Measurements from ENCODE around the gene ACOX1. TPM values are rescaled to one million over a fixed set of nuclear protein-coding genes. Genes with fewer than 3 reads are reported as not detected.

Gene ACOX1
- polyA plus RNA-seq, 1 donor (not counting 4 experiments of a cell fraction or from before 2014, with no cell fraction given), result 31.8 TPM

- no peak overlapping the region for H3K4me3 ChIP-seq (ENCODE audit: control insufficient read depth in 2 of 3, extremely low read depth in 1 of 3, insufficient read depth in 2 of 3, low read depth in 1 of 3, low read length in 3 of 3)
- H3K4me2 ChIP-seq (ENCODE audit: control insufficient read depth, extremely low read depth, insufficient read depth, low read depth, low read length), result no peak overlapping the region
- H3K9me1 ChIP-seq (ENCODE audit: control insufficient read depth, extremely low read depth, insufficient read depth, low read length), result no peaks in the 10 kb centered on the region
- peaks cover 0 to 1% of the 10 kb centered on the region in 2 experiments for H3K36me3 ChIP-seq (ENCODE audit: control insufficient read depth in 2 of 2, extremely low read depth in 1 of 2, insufficient read depth in 2 of 2, low read length in 2 of 2)
- H4K20me1 ChIP-seq (ENCODE audit: control insufficient read depth, extremely low read depth, insufficient read depth, low read length), result no peaks in the 10 kb centered on the region
- no peaks in the 10 kb centered on the region for H3K9me3 ChIP-seq (ENCODE audit: control insufficient read depth, low read depth, low read length)
- H3K27me3 ChIP-seq (ENCODE audit: control insufficient read depth, extremely low read depth, insufficient read depth, low read length), result no peaks in the 10 kb centered on the region
- H3K79me2 ChIP-seq (ENCODE audit: control insufficient read depth, insufficient read depth, low read length), result no peaks in the 10 kb centered on the region
- dilution Hi-C loops (cut with MboI; ENCODE audit: extremely low pct_ligation_motif_present, low sequenced_read_pairs), result no loop called here
- H3K9ac ChIP-seq (ENCODE audit: control insufficient read depth, extremely low read depth, insufficient read depth, low read length), result no peak overlapping the region
- FAIRE-seq (no peak), DNase-seq (ENCODE audit: low read depth, low spot score) (no peak)
- peaks cover 15% of the 10 kb centered on the region for H3K4me1 ChIP-seq (ENCODE audit: control insufficient read depth, extremely low read depth, insufficient read depth, low read length)
- H3K27ac ChIP-seq (ENCODE audit: control insufficient read depth, insufficient read depth, low read length), result no peak overlapping the region
- no peak overlapping the region for H2AFZ ChIP-seq (ENCODE audit: control insufficient read depth, low read length)
- TF ChIP-seq CTCF (optimal IDR thresholded peaks at IDR 0.05 in 1 of 3, IDR thresholded peaks at IDR 0.05 in 1 of 3, conservative IDR thresholded peaks at IDR 0.05 in 1 of 3; ENCODE audit: extremely low read depth in 1 of 3, insufficient read depth in 2 of 3, low read length in 3 of 3) (no peak), EZH2 (IDR thresholded peaks at IDR 0.05; ENCODE audit: low read length) (no peak)
These were observed 55.7 kb downstream of the ACOX1 start for GRCh38 chr17:75922963-75923874.

GRCh38 chr17:75922173-75922961, 56.6 kb downstream of the ACOX1 start:
- Histone ChIP-seq H2AFZ (ENCODE audit: control insufficient read depth, low read length) (no peak overlapping the region), H3K4me3 (ENCODE audit: control insufficient read depth in 2 of 3, extremely low read depth in 1 of 3, insufficient read depth in 2 of 3, low read depth in 1 of 3, low read length in 3 of 3) (no peak overlapping the region), H3K4me2 (ENCODE audit: control insufficient read depth, extremely low read depth, insufficient read depth, low read depth, low read length) (no peak overlapping the region), H4K20me1 (ENCODE audit: control insufficient read depth, extremely low read depth, insufficient read depth, low read length) (no peaks in the 10 kb centered on the region), H3K79me2 (ENCODE audit: control insufficient read depth, insufficient read depth, low read length) (no peaks in the 10 kb centered on the region), H3K9me3 (ENCODE audit: control insufficient read depth, low read depth, low read length) (no peaks in the 10 kb centered on the region), H3K27me3 (ENCODE audit: control insufficient read depth, extremely low read depth, insufficient read depth, low read length) (no peaks in the 10 kb centered on the region), H3K4me1 (ENCODE audit: control insufficient read depth, extremely low read depth, insufficient read depth, low read length) (peaks cover 7% of the 10 kb centered on the region), H3K9me1 (ENCODE audit: control insufficient read depth, extremely low read depth, insufficient read depth, low read length) (no peaks in the 10 kb centered on the region), H3K36me3 (ENCODE audit: control insufficient read depth in 2 of 2, extremely low read depth in 1 of 2, insufficient read depth in 2 of 2, low read length in 2 of 2) (peaks cover 0 to 1% of the 10 kb centered on the region in 2 experiments), H3K27ac (ENCODE audit: control insufficient read depth, insufficient read depth, low read length) (no peak overlapping the region), H3K9ac (ENCODE audit: control insufficient read depth, extremely low read depth, insufficient read depth, low read length) (no peak overlapping the region)
- dilution Hi-C loops (cut with MboI; ENCODE audit: extremely low pct_ligation_motif_present, low sequenced_read_pairs), result no loop called here
- DNase-seq (ENCODE audit: low read depth, low spot score) (no peak), FAIRE-seq (no peak)
- no peak for TF ChIP-seq CTCF (optimal IDR thresholded peaks at IDR 0.05 in 1 of 3, IDR thresholded peaks at IDR 0.05 in 1 of 3, conservative IDR thresholded peaks at IDR 0.05 in 1 of 3; ENCODE audit: extremely low read depth in 1 of 3, insufficient read depth in 2 of 3, low read length in 3 of 3)
- no peak for TF ChIP-seq EZH2 (IDR thresholded peaks at IDR 0.05; ENCODE audit: low read length)
